Activated T-helper 1 cell treated with anti-CD3 and anti-CD28 coated beads, Interleukin-12 subunit alpha, Interleukin-12 subunit beta, Interleukin-2, Interleukin-4 antibody, amounts not matched to agents 30 ng/mL and 10 ng/mL and 1 ng/mL, durations not matched to agents 14 hours and 24 hours and 36 hours (primary cell): Measurements from ENCODE around the gene ZDHHC12. TPM values are rescaled to one million over a fixed set of nuclear protein-coding genes. Genes with fewer than 3 reads are reported as not detected.
"Not testable (repeated sequence)": the region's sequence is repeated elsewhere in the genome, so short reads cannot be mapped to it uniquely, and the experiment has no call there.

Experiments
- DNase-seq: peaks from one replicate; pipeline ENCODE4 v3.0.0; 2021; ENCODE audit warnings: low spot score
- H3K27ac Mint-ChIP-seq: one replicate; pipeline ENCODE4 v1.8.0; 2021; ENCODE audit warnings: mild to moderate bottlenecking, mixed read lengths
- H3K27me3 Mint-ChIP-seq: one replicate; pipeline ENCODE4 v1.8.0; 2022; ENCODE audit warnings: mild to moderate bottlenecking, moderate library complexity, mixed read lengths; ENCODE audit not compliant: insufficient read depth
- H3K36me3 Mint-ChIP-seq: one replicate; pipeline ENCODE4 v1.8.0; 2021; ENCODE audit warnings: low read depth, mixed read lengths
- H3K4me1 Mint-ChIP-seq: one replicate; pipeline ENCODE4 v1.8.0; 2021; ENCODE audit warnings: low read depth, mixed read lengths
- H3K4me3 Mint-ChIP-seq: one replicate; pipeline ENCODE4 v1.8.0; 2021; ENCODE audit warnings: mild to moderate bottlenecking, moderate library complexity, mixed read lengths
- H3K9me3 Mint-ChIP-seq: one replicate; pipeline ENCODE4 v1.8.0; 2021; ENCODE audit warnings: mixed read lengths
- intact Hi-C: fragments of 100-400 bp; cut with micrococcal nuclease; formaldehyde crosslinking; loops from one replicate; pipeline ENCODE4 v1.15.1; 2024
- total RNA-seq: library from RNA; stranded (reverse); gene quantifications from 2 replicates; pipeline ENCODE4 v1.2.3, GENCODE V29; 2022

ZDHHC12 gene
- total RNA-seq, 1 donor from 2014 or later: 51.7 TPM

- no peaks in the 10 kb centered on the region for H3K9me3 Mint-ChIP-seq
- peaks cover 2% of the 10 kb centered on the region for H3K36me3 Mint-ChIP-seq
- DNase-seq: no peak
- intact Hi-C loops: loop anchor here (5.0 kb wide), 2 partner anchors 86 to 246 kb away; partner anchors contain the start of genes DOLK, NUP188 and TBC1D13
- peak overlapping the region; percentile 76 for H3K4me3 Mint-ChIP-seq
- no peaks in the 10 kb centered on the region for H3K4me1 Mint-ChIP-seq
- H3K27me3 Mint-ChIP-seq: peaks cover 2% of the 10 kb centered on the region
- no peak overlapping the region for H3K27ac Mint-ChIP-seq
These were observed 22.6 kb downstream of the ZDHHC12 start for GRCh38 chr9:128701227-128701854.

DNA sequence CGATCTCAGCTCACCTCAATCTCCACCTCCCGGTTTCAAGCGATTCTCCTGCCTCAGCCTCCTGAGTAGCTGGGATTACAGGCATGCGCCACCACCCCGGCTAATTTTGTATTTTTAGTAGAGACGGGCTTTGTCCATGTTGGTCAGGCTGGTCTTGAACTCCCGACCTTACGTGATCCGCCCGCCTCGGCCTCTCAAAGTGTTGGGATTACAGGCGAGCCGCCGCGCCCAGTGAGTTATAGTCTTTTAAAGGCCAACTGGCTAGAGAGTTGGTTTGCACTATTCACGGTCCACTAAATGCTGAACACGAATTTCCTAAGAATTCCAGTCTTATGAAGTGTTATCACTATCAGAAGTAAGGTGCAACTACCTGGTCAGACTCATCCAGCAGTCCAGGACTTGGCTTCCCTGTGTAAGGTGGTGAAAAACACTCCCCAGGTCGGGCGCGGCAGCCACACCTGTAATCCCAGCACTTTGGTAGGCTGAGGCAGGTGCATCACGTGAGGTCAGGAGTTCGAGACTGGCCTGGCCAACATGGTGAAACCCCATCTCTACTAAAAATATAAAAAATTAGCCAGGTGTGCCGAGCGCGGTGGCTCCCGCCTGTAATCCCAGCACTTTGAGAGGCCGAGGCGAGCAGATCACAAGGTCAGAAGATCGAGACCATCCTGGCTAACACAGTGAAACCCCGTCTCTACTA, 24.7 kb downstream of the ZDHHC12 start:
- H3K36me3 Mint-ChIP-seq: peaks cover 17% of the 10 kb centered on the region
- H3K27ac Mint-ChIP-seq, DNase-seq, H3K4me1 Mint-ChIP-seq, H3K27me3 Mint-ChIP-seq, H3K4me3 Mint-ChIP-seq, H3K9me3 Mint-ChIP-seq, intact Hi-C loops: not testable (repeated sequence)

GRCh38 chr9:128696923-128697707, 26.8 kb downstream of the ZDHHC12 start:
- intact Hi-C loops: no loop called here
- Mint-ChIP-seq H3K9me3 (no peaks in the 10 kb centered on the region), H3K27me3 (peaks cover under 1% of the 10 kb centered on the region), H3K4me1 (peaks cover 17% of the 10 kb centered on the region), H3K4me3 (no peak overlapping the region), H3K36me3 (peaks cover 32% of the 10 kb centered on the region), H3K27ac (no peak overlapping the region)
- DNase-seq: no peak

GRCh38 chr9:128694344-128694743, 29.6 kb downstream of the ZDHHC12 start:
- H3K4me3 Mint-ChIP-seq: no peak overlapping the region
- H3K9me3 Mint-ChIP-seq: no peaks in the 10 kb centered on the region
- H3K36me3 Mint-ChIP-seq: peaks cover 46% of the 10 kb centered on the region
- no peaks in the 10 kb centered on the region for H3K27me3 Mint-ChIP-seq
- no peak overlapping the region for H3K27ac Mint-ChIP-seq
- intact Hi-C loops: no loop called here
- peaks cover 26% of the 10 kb centered on the region for H3K4me1 Mint-ChIP-seq
- no peak for DNase-seq

- Mint-ChIP-seq H3K4me1 (peaks cover 26% of the 10 kb centered on the region), H3K36me3 (peaks cover 46% of the 10 kb centered on the region)
- H3K9me3 Mint-ChIP-seq, H3K4me3 Mint-ChIP-seq, H3K27ac Mint-ChIP-seq, H3K27me3 Mint-ChIP-seq, DNase-seq, intact Hi-C loops: not testable (repeated sequence)
These were observed 30.2 kb downstream of the ZDHHC12 start for GRCh38 chr9:128693738-128694137.

DNA sequence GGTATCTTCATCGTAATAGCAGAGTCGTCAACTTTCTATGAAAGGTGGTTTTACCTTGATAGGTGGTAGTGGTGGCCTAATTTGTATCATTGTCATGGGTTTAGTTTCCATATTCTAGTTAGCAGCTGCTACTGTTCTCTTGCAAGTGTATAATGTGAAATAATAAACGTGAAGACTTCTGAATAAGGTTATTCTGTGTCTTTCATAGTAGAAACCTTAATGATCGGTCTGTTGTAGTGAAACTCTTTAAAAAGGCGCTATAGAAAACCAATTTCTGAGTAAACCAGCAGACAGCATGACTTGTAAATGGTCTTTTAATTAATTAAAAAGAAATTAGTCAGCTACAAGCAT, 33.3 kb downstream of the ZDHHC12 start:
- intact Hi-C loops: loop anchor here (1.0 kb wide), 1 partner anchor 34 kb away; the partner anchor contains the start of gene ZDHHC12
- H3K27ac Mint-ChIP-seq: peak overlapping the region; percentile 99

DNA sequence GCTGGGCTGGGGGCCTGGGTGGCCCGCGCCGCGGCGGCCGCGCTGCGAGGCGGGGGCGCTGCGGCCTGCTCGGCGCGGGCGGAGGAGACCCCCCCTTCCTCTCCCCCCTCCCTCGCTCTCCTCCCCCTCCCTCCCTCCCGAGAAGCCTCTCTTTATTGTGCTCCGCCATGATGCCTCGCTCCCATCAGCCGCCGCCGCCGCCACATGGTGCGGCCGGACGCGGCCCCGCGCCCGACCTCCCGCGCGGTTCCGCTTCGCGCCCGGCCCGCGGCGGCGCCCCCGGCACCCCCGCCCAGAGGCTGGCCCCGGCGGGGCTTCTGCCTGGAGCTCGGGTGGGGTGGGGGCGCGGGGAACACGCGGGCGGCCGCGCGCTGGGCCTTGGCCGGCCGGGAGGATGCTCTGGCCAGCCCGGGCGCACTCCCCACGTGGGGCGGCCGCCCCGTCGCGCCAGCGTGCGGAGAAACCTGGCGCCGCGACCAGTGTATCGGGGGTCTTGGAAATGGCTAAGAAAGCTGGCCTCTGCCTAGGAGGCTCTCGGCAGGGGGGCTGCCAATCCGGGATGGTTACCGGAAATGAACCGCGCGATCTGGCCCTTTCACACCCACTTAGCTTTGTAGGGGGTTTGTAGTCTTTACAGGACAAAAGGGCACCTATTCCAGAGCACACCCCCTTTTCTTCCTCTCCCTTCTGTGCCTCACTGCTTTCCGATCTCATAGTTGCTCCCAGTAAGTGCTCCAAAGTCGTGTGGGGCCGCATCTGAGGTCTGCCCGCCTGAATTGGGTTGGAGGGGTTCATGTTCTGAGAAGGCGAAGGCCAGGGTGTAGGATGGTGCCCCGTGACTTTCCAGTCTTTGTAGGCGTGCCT, 33.9 kb downstream of the ZDHHC12 start:
- Mint-ChIP-seq H3K9me3 (no peaks in the 10 kb centered on the region), H3K27me3 (no peaks in the 10 kb centered on the region), H3K4me1 (peaks cover 58% of the 10 kb centered on the region), H3K27ac (peak overlapping the region; percentile 99), H3K36me3 (peaks cover 35% of the 10 kb centered on the region), H3K4me3 (peak overlapping the region; percentile 99)
- DNase-seq: peak; percentile 30
- intact Hi-C loops: loop anchor here (1.0 to 5.0 kb wide), 5 partner anchors 34 to 392 kb away; partner anchors contain the start of genes DOLPP1, DYNC2I2, ENDOG and SH3GLB2

More for the DNA sequence above, 33.3 kb downstream of the ZDHHC12 start:
- H3K9me3 Mint-ChIP-seq: no peaks in the 10 kb centered on the region
- H3K4me1 Mint-ChIP-seq: peaks cover 52% of the 10 kb centered on the region
- peaks cover 38% of the 10 kb centered on the region for H3K36me3 Mint-ChIP-seq
- peak overlapping the region; percentile 99 for H3K4me3 Mint-ChIP-seq
- no peaks in the 10 kb centered on the region for H3K27me3 Mint-ChIP-seq
- DNase-seq: no peak

GRCh38 chr9:128689293-128689774, 34.6 kb downstream of the ZDHHC12 start:
- Mint-ChIP-seq H3K27me3 (no peaks in the 10 kb centered on the region), H3K4me3 (peak overlapping the region; percentile 9), H3K9me3 (no peaks in the 10 kb centered on the region), H3K4me1 (peaks cover 65% of the 10 kb centered on the region), H3K36me3 (peaks cover 33% of the 10 kb centered on the region), H3K27ac (peak overlapping the region; percentile 30)
- intact Hi-C loops: loop anchor here (1.0 to 5.0 kb wide), 4 partner anchors 33 to 393 kb away; partner anchors contain the start of genes DOLPP1, DYNC2I2, ENDOG and SH3GLB2
- no peak for DNase-seq

DNA sequence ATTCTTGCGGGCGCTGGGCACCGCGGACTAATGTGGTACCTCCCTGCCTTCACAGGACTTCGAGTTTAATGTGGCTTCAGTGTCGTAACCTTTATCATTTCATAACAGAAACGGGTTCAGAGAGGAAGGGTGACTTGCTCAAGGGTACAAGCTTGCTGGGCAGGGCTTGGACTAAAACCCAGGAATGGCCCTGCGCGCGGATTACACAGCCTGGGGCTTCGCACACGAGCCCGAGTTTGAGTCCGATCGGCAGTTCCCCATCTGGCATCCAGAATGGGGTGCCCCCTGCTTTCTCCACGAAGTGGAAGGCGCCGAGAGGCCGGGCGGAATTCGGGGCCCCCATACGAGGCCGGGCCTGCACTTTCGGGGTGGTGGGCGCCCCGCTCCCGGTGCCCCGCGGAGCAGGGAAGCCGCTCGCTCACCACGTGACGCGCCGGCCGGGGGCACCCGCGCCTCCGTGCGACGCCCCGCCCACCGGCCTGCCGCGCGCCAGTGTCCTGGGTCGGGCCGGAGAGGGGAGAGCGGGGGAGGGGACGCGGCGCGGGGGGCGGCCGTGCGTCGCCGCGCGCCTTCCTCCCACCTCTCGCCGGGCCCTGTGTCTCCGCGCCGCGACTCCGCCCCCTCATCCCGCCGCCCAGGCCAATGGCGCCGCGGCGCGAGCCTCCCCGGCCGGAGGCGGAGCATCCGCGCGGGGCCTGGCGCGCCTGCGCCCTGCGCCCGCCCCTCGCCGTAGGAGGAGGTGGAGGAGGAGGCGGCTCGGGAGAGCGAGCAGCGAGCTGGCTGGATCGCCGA, 35.2 kb downstream of the ZDHHC12 start, which contains the start of gene SET:
TSS of gene SET (plus strand) at position 722 of the 792 bp plus-strand sequence. CDS start 361 bp downstream, outside the sequence.
- Mint-ChIP-seq H3K27ac (peak within 1 kb of the TSS; percentile 98), H3K36me3 (peaks cover 34% of the 10 kb centered on the region), H3K4me1 (peaks cover 66% of the 10 kb centered on the region), H3K27me3 (no peaks in the 10 kb centered on the region), H3K4me3 (peak within 1 kb of the TSS; percentile 87), H3K9me3 (no peaks in the 10 kb centered on the region)
- DNase-seq: peak; percentile 93
- intact Hi-C loops: loop anchor here (1.0 to 5.0 kb wide), 5 partner anchors 32 to 394 kb away; partner anchors contain the start of genes DOLPP1, DYNC2I2, ENDOG and SH3GLB2

DNA sequence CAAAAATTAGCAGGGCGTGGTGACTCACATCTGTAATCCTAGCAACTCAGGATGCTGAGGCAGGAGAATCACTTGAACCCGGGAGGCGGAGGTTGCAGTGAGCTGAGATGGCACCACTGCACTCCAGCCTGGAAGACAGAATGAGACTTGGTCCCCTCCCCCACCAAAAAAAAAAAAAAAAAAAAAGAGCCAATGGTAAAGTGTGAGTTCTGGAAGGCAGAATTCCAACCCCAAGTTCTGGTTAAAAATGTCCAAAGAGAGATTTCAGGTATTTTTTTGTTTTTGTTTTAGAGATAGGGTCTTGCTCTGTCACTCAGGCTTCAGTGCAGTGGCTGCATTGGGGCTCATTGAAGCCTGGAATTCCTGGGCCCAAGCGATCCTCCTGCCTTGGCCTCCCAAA, 36.5 kb downstream of the ZDHHC12 start:
- DNase-seq: no peak
- Mint-ChIP-seq H3K27ac (peak overlapping the region; percentile 42), H3K9me3 (no peaks in the 10 kb centered on the region), H3K4me3 (peak overlapping the region; percentile 28), H3K4me1 (peaks cover 60% of the 10 kb centered on the region), H3K27me3 (no peaks in the 10 kb centered on the region), H3K36me3 (peaks cover 23% of the 10 kb centered on the region)
- intact Hi-C loops: loop anchor here (2.0 to 5.0 kb wide), 2 partner anchors 259 to 395 kb away; partner anchors contain the start of genes DOLK, DOLPP1 and NUP188
